ENCODE data around the gene CD83.
"Not testable (repeated sequence)": the region's sequence is repeated elsewhere in the genome, so short reads cannot be mapped to it uniquely, and the experiment has no call there.

The CD83 gene

GRCh38 chr6:14149053-14149738 lies 31.6 kb downstream of the CD83 start:
- no peak for DNase-seq (ENCODE audit: low read depth)

GRCh38 chr6:14149739-14150130 lies 32.2 kb downstream of the CD83 start:
- DNase-seq (ENCODE audit: low read depth), result no peak

- DNase-seq (ENCODE audit: low read depth), result not testable (repeated sequence)
Observed at GRCh38 chr6:14151300-14151699, 33.7 kb downstream of the CD83 start.

GRCh38 chr6:14151773-14152172 lies 34.2 kb downstream of the CD83 start:
- DNase-seq (ENCODE audit: low read depth), result no peak

- no peak for DNase-seq (ENCODE audit: low read depth)
Observed at GRCh38 chr6:14153228-14153627, 35.7 kb downstream of the CD83 start.

- DNase-seq (ENCODE audit: low read depth), result no peak
Observed at GRCh38 chr6:14159090-14159489, 41.5 kb downstream of the CD83 start.

- no peak for DNase-seq (ENCODE audit: low read depth)
Observed at GRCh38 chr6:14162826-14163225, 45.3 kb downstream of the CD83 start.

GRCh38 chr6:14165091-14165490 lies 47.5 kb downstream of the CD83 start:
- DNase-seq (ENCODE audit: low read depth), result no peak

- no peak for DNase-seq (ENCODE audit: low read depth)
Observed at GRCh38 chr6:14166839-14167238, 49.3 kb downstream of the CD83 start.

GRCh38 chr6:14170128-14170527 lies 52.6 kb downstream of the CD83 start:
- DNase-seq (ENCODE audit: low read depth), result no peak

GRCh38 chr6:14172562-14172961 lies 55.0 kb downstream of the CD83 start:
- no peak for DNase-seq (ENCODE audit: low read depth)

- no peak for DNase-seq (ENCODE audit: low read depth)
Observed at GRCh38 chr6:14174226-14174625, 56.7 kb downstream of the CD83 start.

GRCh38 chr6:14174996-14175395 lies 57.4 kb downstream of the CD83 start:
- DNase-seq (ENCODE audit: low read depth), result no peak

GRCh38 chr6:14176429-14176828 lies 58.9 kb downstream of the CD83 start:
- no peak for DNase-seq (ENCODE audit: low read depth)

GRCh38 chr6:14177413-14178082 lies 60.0 kb downstream of the CD83 start:
- DNase-seq (ENCODE audit: low read depth), result no peak

GRCh38 chr6:14178083-14178445 lies 60.5 kb downstream of the CD83 start:
- DNase-seq (ENCODE audit: low read depth), result no peak

GRCh38 chr6:14180609-14181008 lies 63.0 kb downstream of the CD83 start:
- DNase-seq (ENCODE audit: low read depth), result no peak

- no peak for DNase-seq (ENCODE audit: low read depth)
Observed at GRCh38 chr6:14182916-14183315, 65.3 kb downstream of the CD83 start.

Measured in stimulated activated CD8-positive, alpha-beta memory T cell treated with anti-CD3 and anti-CD28 coated beads, Interleukin-15, amount 100 ng/mL, for 1 hour (primary cell).